Measurements from ENCODE around the gene RCAN2.

RCAN2 gene

DNA sequence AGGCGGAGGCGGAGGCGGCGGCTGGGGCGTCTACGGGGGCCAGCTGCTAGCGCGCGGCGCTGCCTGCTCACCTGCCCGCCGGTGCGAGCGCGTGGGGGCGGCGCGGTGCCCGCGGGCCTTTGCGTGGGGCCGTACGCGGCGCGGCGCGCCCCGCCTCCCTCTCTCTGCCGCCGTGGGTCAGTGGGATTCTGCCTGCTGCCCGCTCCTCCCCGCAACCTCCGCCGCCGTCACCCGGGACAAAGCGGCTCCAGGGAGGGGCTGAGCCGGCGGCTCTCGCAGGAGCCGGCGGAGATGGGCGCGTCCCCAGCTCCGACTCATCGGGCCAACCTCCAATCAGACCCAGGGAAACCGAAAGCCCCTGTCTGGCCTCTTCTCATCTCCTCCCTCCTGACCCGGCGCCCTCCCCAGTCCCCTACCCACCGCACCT lies at the start of gene RCAN2:
Gene RCAN2, minus strand, starts transcription at position 249 of the 427 bp plus-strand sequence.
- peak in 1 of 2 donors; percentile 2 for DNase-seq (ENCODE audit: low read depth in 2 of 2)

DNA sequence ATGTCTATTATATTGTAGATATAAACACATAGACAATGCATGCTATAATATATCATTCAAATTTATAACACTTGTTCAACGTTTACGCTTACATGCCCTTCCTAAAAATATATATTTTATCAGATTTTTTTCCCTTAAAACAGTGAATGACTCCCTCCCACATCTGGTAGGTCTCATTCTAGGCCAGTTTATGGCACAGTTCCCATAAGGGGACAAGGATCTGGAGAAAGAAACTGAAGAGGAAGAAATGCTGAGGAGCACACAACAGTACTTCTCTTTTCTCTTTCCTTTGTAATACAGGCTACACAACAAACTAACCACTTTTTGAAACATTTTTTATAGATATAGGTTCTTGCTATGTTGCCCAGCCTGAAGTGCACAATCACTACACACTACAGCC lies 48.6 kb upstream of the RCAN2 start:
- DNase-seq (ENCODE audit: low read depth in 2 of 2): no peak

GRCh38 chr6:46538800-46539480 lies 47.7 kb upstream of the RCAN2 start:
- DNase-seq (ENCODE audit: low read depth in 2 of 2): no peak

DNA sequence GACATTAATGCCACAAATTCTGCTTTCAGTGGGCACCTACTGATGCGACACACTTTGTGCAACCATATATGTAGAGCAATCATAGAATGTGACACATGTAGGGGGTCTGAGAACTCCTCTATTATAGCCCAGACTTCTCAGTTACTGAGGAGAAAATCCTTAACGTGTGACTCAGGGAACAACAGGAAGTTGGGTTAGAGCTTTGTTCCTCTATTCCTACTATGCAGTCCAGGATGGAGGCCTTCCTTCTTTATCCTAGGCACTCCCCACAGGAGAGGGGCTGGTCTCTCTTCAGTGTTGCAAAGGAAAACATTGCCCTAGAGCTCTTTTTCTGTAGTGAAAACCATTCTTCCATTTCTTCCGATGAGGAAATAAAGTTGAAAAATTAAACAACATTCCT lies 39.6 kb upstream of the RCAN2 start:
- DNase-seq (ENCODE audit: low read depth in 2 of 2): no peak

DNA sequence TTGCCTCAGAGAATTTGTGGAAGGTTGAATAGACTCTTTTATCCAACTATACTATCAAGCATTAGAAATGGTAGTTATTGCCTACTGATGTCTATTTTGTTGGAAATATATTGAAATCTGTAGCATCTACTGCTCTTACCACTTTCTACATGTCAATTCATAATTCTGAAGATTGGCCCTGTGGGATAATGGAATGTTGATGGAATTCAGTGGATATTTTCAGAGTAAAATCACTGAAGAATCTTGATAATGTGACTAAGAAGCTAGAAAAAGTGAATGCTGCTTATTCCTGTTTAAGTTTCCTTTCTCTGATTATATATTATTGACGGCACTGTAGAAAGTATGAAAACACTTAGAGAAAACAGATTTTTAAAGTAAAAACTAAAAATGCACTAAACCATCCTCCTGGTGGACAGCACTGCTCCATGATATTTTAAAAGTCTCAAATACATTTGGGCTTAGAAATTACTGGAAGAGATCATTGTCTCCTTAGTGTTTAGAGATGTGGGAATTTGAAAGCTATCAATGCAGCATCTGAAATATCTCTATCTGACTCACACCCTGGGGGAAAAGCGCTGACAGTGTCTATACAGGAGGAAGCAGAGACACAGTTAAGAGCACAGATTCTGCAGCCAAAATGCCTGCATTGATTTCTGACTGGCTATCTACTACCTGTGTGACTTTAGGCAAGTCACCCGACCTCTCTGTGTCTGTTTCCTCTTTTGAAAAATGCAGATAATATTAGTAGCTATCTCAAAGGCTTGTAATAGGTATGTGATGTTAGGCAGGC lies 37.9 kb upstream of the RCAN2 start:
- no peak for DNase-seq (ENCODE audit: low read depth in 2 of 2)

- no peak for DNase-seq (ENCODE audit: low read depth in 2 of 2)
These were observed 35.4 kb upstream of the RCAN2 start for GRCh38 chr6:46526607-46527006.

GRCh38 chr6:46525583-46525982 lies 34.3 kb upstream of the RCAN2 start:
- no peak for DNase-seq (ENCODE audit: low read depth in 2 of 2)

DNA sequence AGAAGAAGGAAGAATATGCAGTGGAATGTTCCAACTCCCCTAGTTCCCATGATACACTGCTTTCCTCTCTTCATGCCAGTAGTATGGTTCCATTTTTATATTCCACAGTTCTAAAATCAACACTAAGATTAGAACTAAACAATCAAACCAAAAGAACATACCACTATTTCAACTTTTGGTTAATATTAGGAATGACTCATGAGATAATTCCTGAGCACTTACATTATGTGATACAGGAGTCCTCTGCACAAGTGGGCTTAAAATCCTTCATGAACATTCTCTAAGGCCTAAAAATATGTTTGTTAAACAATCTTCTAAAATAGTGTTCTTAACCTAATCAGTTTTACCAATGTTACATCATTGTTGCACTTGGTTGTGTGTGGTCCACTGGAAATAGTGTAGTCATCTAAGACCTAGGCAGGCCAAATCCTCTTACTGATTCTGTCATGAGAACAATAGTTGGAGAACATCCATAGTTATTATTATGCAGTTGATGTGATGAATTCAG lies 30.3 kb upstream of the RCAN2 start:
- no peak for DNase-seq (ENCODE audit: low read depth in 2 of 2)

GRCh38 chr6:46517202-46517601 lies 26.0 kb upstream of the RCAN2 start:
- DNase-seq (ENCODE audit: low read depth in 2 of 2): no peak

GRCh38 chr6:46513533-46513932 lies 22.3 kb upstream of the RCAN2 start:
- DNase-seq (ENCODE audit: low read depth in 2 of 2): no peak

- no peak for DNase-seq (ENCODE audit: low read depth in 2 of 2)
These were observed 20.1 kb upstream of the RCAN2 start for GRCh38 chr6:46511320-46511719.

- DNase-seq (ENCODE audit: low read depth in 2 of 2): no peak
These were observed 19.4 kb upstream of the RCAN2 start for GRCh38 chr6:46510651-46511050.

GRCh38 chr6:46509981-46510510 lies 18.8 kb upstream of the RCAN2 start:
- no peak for DNase-seq (ENCODE audit: low read depth in 2 of 2)

GRCh38 chr6:46509063-46509462 lies 17.8 kb upstream of the RCAN2 start:
- DNase-seq (ENCODE audit: low read depth in 2 of 2): no peak

DNA sequence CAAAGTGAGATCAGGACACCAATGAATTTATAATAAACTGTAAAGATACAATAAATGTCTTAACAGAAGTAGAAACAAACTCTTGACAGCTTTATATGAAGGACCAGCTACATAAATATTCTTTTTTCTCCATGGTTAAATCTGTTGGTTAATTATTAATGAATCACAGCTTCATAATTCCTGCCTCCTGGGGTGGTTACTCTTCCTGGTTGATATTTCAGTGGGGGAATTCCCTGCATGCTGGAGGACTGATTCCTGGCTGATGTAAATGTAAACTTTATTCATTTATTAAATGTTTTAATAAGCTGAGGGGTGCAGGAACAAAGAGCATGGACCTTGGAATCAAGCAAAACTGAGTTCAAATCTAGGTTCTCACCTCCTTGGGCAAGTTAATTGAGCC lies 16.2 kb upstream of the RCAN2 start:
- no peak for DNase-seq (ENCODE audit: low read depth in 2 of 2)

GRCh38 chr6:46505693-46506512 lies 14.7 kb upstream of the RCAN2 start:
- no peak for DNase-seq (ENCODE audit: low read depth in 2 of 2)

GRCh38 chr6:46504242-46504641 lies 13.0 kb upstream of the RCAN2 start:
- no peak for DNase-seq (ENCODE audit: low read depth in 2 of 2)

DNA sequence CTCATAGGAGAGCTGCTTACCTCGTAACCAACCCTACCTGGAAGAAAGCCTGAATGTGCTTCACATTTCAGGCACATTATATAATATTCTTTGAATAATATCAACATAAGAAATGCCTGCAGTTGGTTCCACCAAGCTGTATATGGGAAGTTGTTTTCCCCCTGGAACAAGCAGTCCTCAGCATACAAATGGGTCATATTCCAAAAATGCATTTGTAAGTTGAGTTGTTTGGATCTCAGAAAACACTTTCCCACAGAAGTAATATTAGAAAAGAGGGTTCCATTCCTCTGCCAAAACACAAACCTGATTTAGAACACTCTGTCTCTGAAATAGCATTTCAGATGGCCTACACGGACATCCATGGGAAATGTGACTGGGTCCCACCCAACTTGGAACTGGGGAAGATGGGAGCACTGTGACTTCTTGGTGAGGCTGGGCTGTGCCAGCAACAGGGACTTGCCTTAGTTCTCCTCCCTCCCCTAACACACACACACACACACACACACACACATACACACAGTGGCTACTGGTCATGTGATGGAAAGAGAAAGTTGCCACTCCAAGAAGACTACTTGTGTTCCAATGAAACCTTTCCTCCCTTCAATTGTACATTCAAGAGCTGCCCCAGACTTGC lies 11.4 kb upstream of the RCAN2 start:
- DNase-seq (ENCODE audit: low read depth in 2 of 2): no peak

DNA sequence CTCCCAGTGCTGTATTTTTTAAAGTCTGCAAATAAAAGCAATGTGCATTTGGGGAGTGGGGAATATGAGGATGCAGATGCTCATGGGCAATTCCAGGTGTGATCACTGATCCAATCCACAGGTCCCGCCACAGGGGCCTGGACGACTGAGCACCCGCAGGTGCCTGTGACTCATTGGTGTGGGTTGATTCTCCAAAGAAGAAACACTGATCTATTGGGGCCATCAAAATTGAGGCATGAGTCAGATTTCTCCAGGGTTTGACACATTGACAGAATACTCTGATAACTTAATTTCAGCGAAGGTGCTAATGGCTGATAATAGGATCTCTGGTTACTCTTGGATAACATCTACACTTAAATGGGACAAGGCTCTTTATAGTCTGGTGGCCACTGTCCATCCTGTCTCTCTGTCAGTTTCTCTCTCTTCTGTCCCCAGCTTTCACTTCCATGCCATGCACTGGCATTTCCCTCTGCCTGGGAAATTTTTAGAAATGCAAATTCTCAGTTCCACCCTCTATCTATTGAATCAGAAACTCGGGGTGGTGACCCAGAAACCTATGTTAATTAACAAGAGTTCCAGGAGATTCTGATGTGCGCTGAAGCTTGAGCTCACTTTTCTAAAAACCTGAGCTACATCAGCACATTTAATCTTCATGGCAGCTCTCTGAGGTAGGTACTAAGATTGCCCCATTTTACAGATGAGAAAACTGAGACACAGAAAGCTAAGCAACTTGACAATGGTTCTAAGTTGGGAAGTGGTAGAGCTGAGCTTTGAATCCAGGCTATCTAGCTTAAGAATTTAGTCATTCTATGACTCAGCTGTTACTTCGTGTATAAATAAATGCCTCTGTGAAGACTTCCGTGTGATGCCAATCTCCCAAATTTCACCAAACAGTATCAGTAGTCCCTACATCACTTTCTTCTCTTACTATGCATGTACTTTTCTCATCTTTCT lies 10.2 kb upstream of the RCAN2 start:
- DNase-seq (ENCODE audit: low read depth in 2 of 2): no peak

- no peak for DNase-seq (ENCODE audit: low read depth in 2 of 2)
These were observed 9.1 kb upstream of the RCAN2 start for GRCh38 chr6:46500382-46500781.

All from stimulated activated CD8-positive, alpha-beta memory T cell treated with anti-CD3 and anti-CD28 coated beads, Interleukin-15, amount 100 ng/mL, for 4 hours (primary cell).